OCI-LY7 (cell line): ENCODE data around the gene L1TD1. TPM values are rescaled to one million over a fixed set of nuclear protein-coding genes. Genes with fewer than 3 reads are reported as not detected.
"Not testable (repeated sequence)": the region's sequence is repeated elsewhere in the genome, so short reads cannot be mapped to it uniquely, and the experiment has no call there.

ENCODE experiments used
- BruUV-seq: library from RNA; stranded (reverse); fragments of 400-500 nt; replicated peaks from 2 replicates; lab custom pipeline; 2021; lab: Mats Ljungman, UMichigan
- CTCF ChIA-PET: fragments of 300-600 bp; sonication (Branson Sonifier 250); formaldehyde crosslinking; loops from one replicate; lab custom pipeline; 2022; ENCODE audit warnings: antibody characterized with exemption; ENCODE audit not compliant: unreplicated experiment; lab: Charles Lee
- POLR2A ChIA-PET: fragments of 300-600 bp; sonication (Branson Sonifier 250); formaldehyde crosslinking; loops from one replicate; lab custom pipeline; 2022; ENCODE audit warnings: antibody characterized with exemption; lab: Charles Lee
- DNase-seq: peaks from one replicate; pipeline ENCODE4 v3.0.0-alpha.2; 2015; ENCODE audit warnings: low spot score
- H2AFZ ChIP-seq: fragments of 200-600 bp; sonication (generic), shearing (Covaris generic); 2 replicates; pipeline ENCODE4 v1.6.1; 2014; ENCODE audit warnings: mild to moderate bottlenecking, antibody characterized with exemption, low read length, moderate library complexity
- H3K27ac ChIP-seq: fragments of 200-600 bp; sonication (generic); 2 replicates; pipeline ENCODE4 v1.5.1; 2014; ENCODE audit warnings: mixed run types, low read depth, mild to moderate bottlenecking, moderate library complexity, low read length, inconsistent platforms; ENCODE audit not compliant: poor library complexity, severe bottlenecking
- H3K36me3 ChIP-seq: fragments of 200-600 bp; sonication (generic); 2 replicates; pipeline ENCODE4 v1.6.1; 2014; ENCODE audit warnings: mild to moderate bottlenecking, antibody characterized with exemption, low read length, moderate library complexity, mixed read lengths; ENCODE audit not compliant: insufficient read depth
- H3K4me1 ChIP-seq: fragments of 200-600 bp; sonication (generic); 2 replicates; pipeline ENCODE4 v1.5.1; 2014; ENCODE audit warnings: mild to moderate bottlenecking, low read length; ENCODE audit not compliant: insufficient read depth, poor library complexity, severe bottlenecking
- H3K4me2 ChIP-seq: fragments of 200-600 bp; sonication (generic); 2 replicates; pipeline ENCODE4 v1.6.1; 2014; ENCODE audit warnings: mild to moderate bottlenecking, low read length
- H3K4me3 ChIP-seq: fragments of 200-600 bp; sonication (generic); 2 replicates; pipeline ENCODE4 v1.5.1; 2014; ENCODE audit warnings: mild to moderate bottlenecking, low read depth, low read length; ENCODE audit not compliant: poor library complexity, severe bottlenecking
- H3K79me2 ChIP-seq: fragments of 200-600 bp; sonication (generic); 2 replicates; pipeline ENCODE4 v1.6.1; 2016; ENCODE audit warnings: low read depth, mild to moderate bottlenecking, low read length, moderate library complexity, mixed read lengths; ENCODE audit not compliant: insufficient read depth
- H3K9me2 ChIP-seq: fragments of 200-600 bp; sonication (generic); 2 replicates; pipeline ENCODE4 v1.6.1; 2016; ENCODE audit warnings: mild to moderate bottlenecking, low read length, mixed read lengths; ENCODE audit not compliant: insufficient read depth
- H3K9me3 ChIP-seq: fragments of 200-600 bp; sonication (generic); 2 replicates; pipeline ENCODE4 v1.6.1; 2014; ENCODE audit warnings: mild to moderate bottlenecking, mixed run types, low read length, mixed read lengths
- H4K20me1 ChIP-seq: fragments of 200-600 bp; sonication (generic); 2 replicates; pipeline ENCODE4 v1.6.1; 2014; ENCODE audit warnings: mild to moderate bottlenecking, antibody characterized with exemption, low read length, moderate library complexity, mixed read lengths; ENCODE audit not compliant: insufficient read depth
- EZH2phosphoT487 ChIP-seq: fragments of 200-600 bp; sonication (generic); IDR thresholded peaks from 2 replicates; pipeline ENCODE4 v1.6.1; 2018; ENCODE audit warnings: low read depth, borderline replicate concordance, mild to moderate bottlenecking, mixed run types, antibody characterized with exemption, low read length, moderate library complexity, mixed read lengths
- intact Hi-C: fragments of 100-400 bp; cut with micrococcal nuclease; formaldehyde crosslinking; loops from one replicate; pipeline ENCODE4 v1.10.0; 2022; ENCODE audit not compliant: unreplicated experiment
- total RNA-seq, 2 experiments: library from RNA; depleted of rRNA in 1 of 2; stranded (reverse); fragments of >200 nt in 1 of 2; shearing (Covaris generic) in 1 of 2; gene quantifications; 2 replicates each; pipeline ENCODE4 v1.2.3, GENCODE V29; 2014 to 2022
- TF ChIP-seq, protein P1 (sequence below): fragments of 200-600 bp; sonication (generic); conservative IDR thresholded peaks from 2 replicates; pipeline ENCODE4 v1.5.1; 2014; ENCODE audit warnings: mild to moderate bottlenecking, antibody characterized with exemption, low read length, moderate library complexity, mixed read lengths

The L1TD1 gene
- total RNA-seq, 2 experiments from 2014 or later = not detected

DNA sequence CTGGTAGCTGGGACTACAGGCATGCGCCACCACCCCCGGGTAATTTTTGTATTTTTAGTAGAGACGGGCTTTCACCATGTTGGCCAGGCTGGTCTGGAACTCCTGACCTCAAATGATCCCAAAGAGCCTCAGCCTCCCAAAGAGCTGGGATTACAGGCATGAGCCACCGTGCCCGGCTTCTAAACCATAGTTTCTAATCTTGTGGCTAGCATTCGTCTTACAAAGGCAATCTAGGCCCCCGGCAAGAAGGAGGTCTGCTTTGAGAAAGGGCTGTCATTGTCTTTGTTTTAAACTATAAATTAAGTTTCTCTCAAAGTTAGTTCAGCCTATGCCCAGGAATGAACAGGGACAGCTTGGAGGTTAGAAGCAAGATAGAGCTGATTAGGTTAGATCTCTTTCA lies 10.3 kb upstream of the L1TD1 start:
- Histone ChIP-seq H3K4me1 (no peaks in the 10 kb centered on the region), H3K36me3 (no peaks in the 10 kb centered on the region), H4K20me1 (no peaks in the 10 kb centered on the region), H3K9me2 (no peaks in the 10 kb centered on the region), H3K4me3 (no peak overlapping the region), H3K27ac (no peak overlapping the region), H3K79me2 (no peaks in the 10 kb centered on the region), H3K4me2 (no peak overlapping the region), H2AFZ (no peak overlapping the region), H3K9me3 (no peaks in the 10 kb centered on the region)
- intact Hi-C loops = no loop called here
- TF ChIP-seq EZH2phosphoT487 = no peak
- TF ChIP-seq, protein P1, sequence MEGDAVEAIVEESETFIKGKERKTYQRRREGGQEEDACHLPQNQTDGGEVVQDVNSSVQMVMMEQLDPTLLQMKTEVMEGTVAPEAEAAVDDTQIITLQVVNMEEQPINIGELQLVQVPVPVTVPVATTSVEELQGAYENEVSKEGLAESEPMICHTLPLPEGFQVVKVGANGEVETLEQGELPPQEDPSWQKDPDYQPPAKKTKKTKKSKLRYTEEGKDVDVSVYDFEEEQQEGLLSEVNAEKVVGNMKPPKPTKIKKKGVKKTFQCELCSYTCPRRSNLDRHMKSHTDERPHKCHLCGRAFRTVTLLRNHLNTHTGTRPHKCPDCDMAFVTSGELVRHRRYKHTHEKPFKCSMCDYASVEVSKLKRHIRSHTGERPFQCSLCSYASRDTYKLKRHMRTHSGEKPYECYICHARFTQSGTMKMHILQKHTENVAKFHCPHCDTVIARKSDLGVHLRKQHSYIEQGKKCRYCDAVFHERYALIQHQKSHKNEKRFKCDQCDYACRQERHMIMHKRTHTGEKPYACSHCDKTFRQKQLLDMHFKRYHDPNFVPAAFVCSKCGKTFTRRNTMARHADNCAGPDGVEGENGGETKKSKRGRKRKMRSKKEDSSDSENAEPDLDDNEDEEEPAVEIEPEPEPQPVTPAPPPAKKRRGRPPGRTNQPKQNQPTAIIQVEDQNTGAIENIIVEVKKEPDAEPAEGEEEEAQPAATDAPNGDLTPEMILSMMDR = no peak
- BruUV-seq = no TSS peak
- CTCF ChIA-PET = no interaction called here
- POLR2A ChIA-PET = no interaction called here
- no peak for DNase-seq

DNA sequence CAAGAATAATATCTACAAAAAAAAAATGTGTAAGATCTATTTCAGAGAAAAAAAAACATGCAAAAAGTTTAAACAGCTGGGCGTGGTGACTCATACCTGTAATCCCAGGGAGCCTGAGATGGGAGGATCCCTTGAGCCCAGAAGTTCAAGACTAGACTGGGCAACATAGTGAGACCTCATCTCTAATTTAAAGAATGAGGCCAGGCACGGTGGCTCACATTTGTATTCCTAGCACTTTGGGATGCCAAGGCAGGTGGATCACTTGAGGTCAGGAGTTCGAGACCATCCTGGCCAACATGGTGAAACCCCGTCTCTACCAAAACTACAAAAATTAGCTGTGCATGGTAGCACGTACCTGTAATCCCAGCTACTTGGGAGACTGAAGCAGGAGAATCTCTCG lies 9.4 kb upstream of the L1TD1 start:
- H3K9me2 ChIP-seq, H3K9me3 ChIP-seq, H3K4me1 ChIP-seq, POLR2A ChIA-PET, H3K36me3 ChIP-seq, H2AFZ ChIP-seq, H3K4me2 ChIP-seq, H3K79me2 ChIP-seq, H3K4me3 ChIP-seq, BruUV-seq, CTCF ChIA-PET, H3K27ac ChIP-seq, intact Hi-C loops, H4K20me1 ChIP-seq, DNase-seq: not testable (repeated sequence)

DNA sequence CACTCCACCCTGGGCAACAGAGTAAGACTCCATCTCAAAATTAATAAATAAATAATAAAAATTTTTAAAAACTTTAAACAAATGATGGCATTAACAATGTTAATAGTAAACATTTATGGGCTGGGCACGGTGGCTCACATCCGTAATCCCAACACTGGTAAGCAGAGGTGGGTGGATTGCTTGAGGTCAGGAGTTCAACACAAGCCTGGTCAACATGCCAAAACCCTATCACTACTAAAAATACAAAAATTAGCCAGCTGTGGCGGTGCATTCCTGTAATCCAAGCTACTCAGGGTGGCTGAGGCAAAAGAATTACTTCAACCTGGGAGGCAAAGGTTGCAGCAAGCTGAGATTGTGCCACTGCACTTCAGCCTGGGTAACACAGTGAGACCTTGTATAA lies 9.0 kb upstream of the L1TD1 start:
- CTCF ChIA-PET = no interaction called here
- no peaks in the 10 kb centered on the region for H3K4me1 ChIP-seq
- POLR2A ChIA-PET = no interaction called here
- no TSS peak for BruUV-seq
- H3K79me2 ChIP-seq = no peaks in the 10 kb centered on the region
- no peak for DNase-seq
- no peaks in the 10 kb centered on the region for H4K20me1 ChIP-seq
- no peak overlapping the region for H3K4me3 ChIP-seq
- no peaks in the 10 kb centered on the region for H3K9me2 ChIP-seq
- H3K4me2 ChIP-seq = no peak overlapping the region
- no peaks in the 10 kb centered on the region for H3K36me3 ChIP-seq
- no peak overlapping the region for H2AFZ ChIP-seq
- no peak for TF ChIP-seq EZH2phosphoT487
- TF ChIP-seq, protein P1 = no peak
- no peak overlapping the region for H3K27ac ChIP-seq
- intact Hi-C loops = no loop called here
- H3K9me3 ChIP-seq = no peaks in the 10 kb centered on the region
